Endothelial cell of umbilical vein (primary cell): ENCODE data around the gene TKTL1. TPM values are rescaled to one million over a fixed set of nuclear protein-coding genes. Genes with fewer than 3 reads are reported as not detected.
"Not testable (repeated sequence)": the region's sequence is repeated elsewhere in the genome, so short reads cannot be mapped to it uniquely, and the experiment has no call there.

ENCODE experiments used
- BruUV-seq: library from RNA; stranded (reverse); fragments of 400-500 nt; replicated peaks from 2 replicates; lab custom pipeline; 2021; lab: Mats Ljungman, UMichigan
- CTCF ChIA-PET: fragments of 300-600, 350-600 bp; sonication (Branson Sonifier 250); formaldehyde crosslinking; loops from one replicate; lab custom pipeline; 2021; ENCODE audit warnings: antibody characterized with exemption, inconsistent platforms; lab: Charles Lee
- POLR2A ChIA-PET: fragments of 300-600, 350-600 bp; sonication (Branson Sonifier 250); formaldehyde crosslinking; loops from one replicate; lab custom pipeline; 2021; ENCODE audit warnings: antibody characterized with exemption, inconsistent platforms; lab: Charles Lee
- DNase-seq: peaks from one replicate; pipeline ENCODE4 v3.0.0-alpha.2; 2011; ENCODE audit warnings: low read depth, low spot score
- FAIRE-seq: peaks from 2 replicates; lab custom pipeline; 2011; peaks lifted over from hg19 to GRCh38; lab: Jason Lieb, UNC
- H2AFZ ChIP-seq: 2 replicates; pipeline ENCODE4 v1.6.0; 2012; ENCODE audit warnings: low read depth, low read length, control low read depth, inconsistent platforms
- H3K27ac ChIP-seq: 2 replicates; pipeline ENCODE4 v1.5.1; 2011; ENCODE audit warnings: low read depth, mild to moderate bottlenecking, control low read depth, low read length, moderate library complexity; ENCODE audit not compliant: insufficient read depth
- H3K27me3 ChIP-seq, 2 experiments: 2 replicates each; pipeline versions ENCODE4 v1.6.0 to v1.6.1; 2011; ENCODE audit warnings: low read length in 2 of 2, mixed read lengths in 1 of 2; ENCODE audit not compliant: control insufficient read depth in 2 of 2, insufficient read depth in 2 of 2
- H3K36me3 ChIP-seq, 2 experiments: 2 replicates in 1 of 2; 3 replicates in 1 of 2; pipeline ENCODE4 v1.5.1; 2011; ENCODE audit warnings: low read length in 2 of 2, mild to moderate bottlenecking in 1 of 2, moderate library complexity in 1 of 2; ENCODE audit not compliant: control insufficient read depth in 2 of 2, insufficient read depth in 2 of 2; ENCODE audit errors: extremely low read depth in 1 of 2
- H3K4me1 ChIP-seq: 3 replicates; pipeline ENCODE4 v1.5.1; 2011; ENCODE audit warnings: mild to moderate bottlenecking, low read length; ENCODE audit not compliant: control insufficient read depth, insufficient read depth; ENCODE audit errors: extremely low read depth
- H3K4me2 ChIP-seq: 2 replicates; pipeline ENCODE4 v1.6.1; 2011; ENCODE audit warnings: low read length, control low read depth, mixed read lengths; ENCODE audit not compliant: insufficient read depth
- H3K4me3 ChIP-seq, 3 experiments: fragments of 200-600 bp in 1 of 3; sonication (generic), shearing (Covaris generic) in 1 of 3; replicated peaks in 1 of 3; 2 replicates each; pipeline ENCODE4 v1.5.1; 2011 to 2016; ENCODE audit warnings: control low read depth in 3 of 3, low read length in 3 of 3, mild to moderate bottlenecking in 2 of 3, inconsistent platforms in 1 of 3, low read depth in 1 of 3, moderate library complexity in 1 of 3; ENCODE audit not compliant: insufficient read depth in 1 of 3
- H3K79me2 ChIP-seq: 2 replicates; pipeline ENCODE4 v1.6.0; 2012; ENCODE audit warnings: low read length, inconsistent platforms; ENCODE audit not compliant: control insufficient read depth, insufficient read depth
- H3K9ac ChIP-seq: replicated peaks from 2 replicates; pipeline ENCODE3; 2011; ENCODE audit warnings: low read length, control low read depth; ENCODE audit not compliant: insufficient read depth; ENCODE audit errors: extremely low read depth
- H3K9me1 ChIP-seq: replicated peaks from 3 replicates; pipeline ENCODE4 v1.6.0; 2011; ENCODE audit warnings: mild to moderate bottlenecking, low read length; ENCODE audit not compliant: control insufficient read depth, insufficient read depth; ENCODE audit errors: extremely low read depth
- H3K9me3 ChIP-seq: replicated peaks from 2 replicates; pipeline ENCODE4 v1.5.1; 2012; ENCODE audit warnings: low read length, inconsistent platforms; ENCODE audit not compliant: control insufficient read depth, insufficient read depth
- H4K20me1 ChIP-seq: replicated peaks from 2 replicates; pipeline ENCODE3; 2011; ENCODE audit warnings: mild to moderate bottlenecking, low read length; ENCODE audit not compliant: control insufficient read depth, insufficient read depth; ENCODE audit errors: extremely low read depth
- GATA2 ChIP-seq: IDR thresholded peaks from 2 replicates; pipeline ENCODE4 v1.7.0; 2011; ENCODE audit warnings: low read depth, mild to moderate bottlenecking, moderate library complexity, mixed read lengths, low read length; ENCODE audit not compliant: insufficient read length, insufficient read depth
- POLR2A ChIP-seq: IDR thresholded peaks from 2 replicates; pipeline ENCODE4 v1.6.1; 2012; ENCODE audit warnings: low read depth, mild to moderate bottlenecking, control low read depth, low read length
- POLR2AphosphoS5 ChIP-seq: IDR thresholded peaks from 2 replicates; pipeline ENCODE4 v1.6.1; 2012; ENCODE audit warnings: low read depth, mild to moderate bottlenecking, control low read depth, low read length, moderate library complexity; ENCODE audit not compliant: insufficient read depth
- dilution Hi-C: fragments of 300-500 bp; cut with MboI; formaldehyde crosslinking; loops from one replicate; pipeline ENCODE4 v1.15.0; 2019; ENCODE audit warnings: low sequenced_read_pairs; ENCODE audit not compliant: extremely low pct_ligation_motif_present
- intact Hi-C: fragments of 100-400 bp; cut with micrococcal nuclease; formaldehyde crosslinking; loops from one replicate; pipeline ENCODE4 v1.10.0; 2022
- polyA plus RNA-seq, 4 experiments: library from polyadenylated mRNA; depleted of rRNA in 3 of 4; stranded (reverse) in 3 of 4; unstranded in 1 of 4; fragments of >200 nt; gene quantifications; 2 replicates each; pipeline versions ENCODE4 v1.2.1 to v1.2.3, GENCODE V29; 2011 to 2012; ENCODE audit warnings: missing spikeins in 1 of 4
- total RNA-seq: library from RNA; stranded (reverse); gene quantifications from 2 replicates; pipeline ENCODE4 v1.2.3, GENCODE V29; 2021
- TF ChIP-seq, protein P1 (sequence below), 2 donors: IDR thresholded peaks; 1 replicate in 1 of 2; 2 replicates in 1 of 2; pipeline ENCODE4 v1.5.1; 2011; ENCODE audit warnings: low read length in 2 of 2, mild to moderate bottlenecking in 2 of 2, moderate library complexity in 2 of 2, control low read depth in 1 of 2, inconsistent platforms in 1 of 2, low read depth in 1 of 2; ENCODE audit not compliant: insufficient read depth in 1 of 2; ENCODE audit errors: extremely low read depth in 1 of 2

TKTL1 gene
- total and polyA plus RNA-seq, 2 donors (not counting 3 experiments of a cell fraction or from before 2014, with no cell fraction given): 0.03 TPM; not detected in 1

DNA sequence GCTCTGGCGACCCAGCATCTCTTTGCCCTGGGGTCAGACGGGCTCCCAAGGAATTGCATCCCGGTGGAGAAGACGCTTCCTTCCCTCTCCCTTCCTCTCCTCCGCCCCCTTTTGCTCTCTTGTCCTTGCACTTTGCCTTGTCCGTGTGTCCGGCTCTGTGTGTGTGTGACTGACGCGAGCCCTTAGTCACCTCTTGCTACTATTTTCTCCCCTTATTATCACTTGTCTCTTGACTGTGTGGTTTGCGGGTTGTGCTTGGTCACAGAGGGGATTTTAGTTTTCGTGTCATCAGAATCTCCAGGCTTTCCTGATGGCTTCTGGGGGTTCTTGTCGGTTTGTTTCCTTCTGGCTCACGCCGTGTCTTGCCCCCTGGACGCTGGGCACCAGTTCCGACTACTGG is 47.5 kb downstream of the TKTL1 start:
- dilution Hi-C loops, FAIRE-seq, H3K9ac ChIP-seq, H3K79me2 ChIP-seq, DNase-seq, H3K4me1 ChIP-seq, H3K9me1 ChIP-seq, H3K9me3 ChIP-seq, BruUV-seq, H3K27me3 ChIP-seq, H3K36me3 ChIP-seq, CTCF ChIA-PET, H2AFZ ChIP-seq, H4K20me1 ChIP-seq, POLR2A ChIA-PET, H3K4me3 ChIP-seq, H3K27ac ChIP-seq, intact Hi-C loops, H3K4me2 ChIP-seq: not testable (repeated sequence)

DNA sequence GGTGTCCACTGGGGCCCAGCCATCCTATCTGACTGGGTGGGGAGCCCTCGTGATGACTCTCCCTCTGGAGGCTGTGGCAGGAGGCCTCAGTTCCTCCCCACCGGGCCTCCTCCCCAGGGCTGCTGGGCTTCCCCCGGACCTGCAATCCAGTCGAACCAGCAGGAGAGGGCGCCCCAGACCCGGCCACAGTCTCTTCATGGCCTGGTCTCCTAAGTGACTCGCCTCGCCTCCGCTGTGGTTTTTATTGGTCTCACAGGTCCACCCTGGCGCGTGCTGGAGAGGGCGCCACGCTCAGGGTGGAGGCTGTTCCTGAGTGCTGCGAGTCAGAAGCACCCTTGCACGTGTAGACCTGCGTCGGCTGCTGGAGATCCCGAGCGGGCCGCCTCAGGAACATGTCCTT is 48.0 kb downstream of the TKTL1 start:
- FAIRE-seq, dilution Hi-C loops, CTCF ChIA-PET, POLR2A ChIA-PET, H3K4me3 ChIP-seq, BruUV-seq, H3K4me1 ChIP-seq, H3K27ac ChIP-seq, H3K79me2 ChIP-seq, H4K20me1 ChIP-seq, H3K27me3 ChIP-seq, H2AFZ ChIP-seq, H3K9ac ChIP-seq, H3K9me1 ChIP-seq, H3K36me3 ChIP-seq, H3K4me2 ChIP-seq, intact Hi-C loops, DNase-seq, H3K9me3 ChIP-seq: not testable (repeated sequence)

DNA sequence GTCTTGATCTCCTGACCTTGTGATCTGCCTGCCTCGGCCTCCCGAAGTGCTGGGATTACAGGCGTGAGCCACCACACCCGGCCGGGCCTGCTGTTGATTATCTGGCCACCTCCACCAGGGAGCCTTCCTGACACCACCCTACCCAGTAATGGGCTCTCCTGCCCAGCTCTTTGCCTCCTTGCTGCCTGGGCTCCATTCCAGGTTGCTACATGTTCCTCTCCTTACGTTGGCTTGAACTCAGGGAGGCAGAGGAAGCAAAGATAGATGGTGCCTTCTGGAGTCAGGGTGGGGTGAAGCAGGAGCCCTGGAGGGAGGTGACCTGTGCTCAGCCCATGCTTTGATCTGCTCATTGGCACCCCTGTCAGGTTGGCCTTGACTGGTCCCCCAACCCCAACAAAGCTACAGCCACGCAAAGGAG is 52.5 kb downstream of the TKTL1 start:
- no peak overlapping the region for H3K4me3 ChIP-seq
- dilution Hi-C loops: no loop called here
- no peaks in the 10 kb centered on the region for H3K9me3 ChIP-seq
- BruUV-seq: no TSS peak
- FAIRE-seq (peak; percentile 62), DNase-seq (no peak)
- H3K79me2 ChIP-seq: no peaks in the 10 kb centered on the region
- intact Hi-C loops: no loop called here
- H3K4me2 ChIP-seq: no peak overlapping the region
- no peaks in the 10 kb centered on the region for H4K20me1 ChIP-seq
- no peaks in the 10 kb centered on the region for H3K9me1 ChIP-seq
- no peak overlapping the region for H2AFZ ChIP-seq
- POLR2A ChIA-PET: no interaction called here
- H3K27ac ChIP-seq: no peak overlapping the region
- peaks cover 5 to 44% of the 10 kb centered on the region in 2 experiments for H3K36me3 ChIP-seq
- H3K4me1 ChIP-seq: no peaks in the 10 kb centered on the region
- CTCF ChIA-PET: no interaction called here
- no peak for TF ChIP-seq GATA2
- TF ChIP-seq, protein P1, sequence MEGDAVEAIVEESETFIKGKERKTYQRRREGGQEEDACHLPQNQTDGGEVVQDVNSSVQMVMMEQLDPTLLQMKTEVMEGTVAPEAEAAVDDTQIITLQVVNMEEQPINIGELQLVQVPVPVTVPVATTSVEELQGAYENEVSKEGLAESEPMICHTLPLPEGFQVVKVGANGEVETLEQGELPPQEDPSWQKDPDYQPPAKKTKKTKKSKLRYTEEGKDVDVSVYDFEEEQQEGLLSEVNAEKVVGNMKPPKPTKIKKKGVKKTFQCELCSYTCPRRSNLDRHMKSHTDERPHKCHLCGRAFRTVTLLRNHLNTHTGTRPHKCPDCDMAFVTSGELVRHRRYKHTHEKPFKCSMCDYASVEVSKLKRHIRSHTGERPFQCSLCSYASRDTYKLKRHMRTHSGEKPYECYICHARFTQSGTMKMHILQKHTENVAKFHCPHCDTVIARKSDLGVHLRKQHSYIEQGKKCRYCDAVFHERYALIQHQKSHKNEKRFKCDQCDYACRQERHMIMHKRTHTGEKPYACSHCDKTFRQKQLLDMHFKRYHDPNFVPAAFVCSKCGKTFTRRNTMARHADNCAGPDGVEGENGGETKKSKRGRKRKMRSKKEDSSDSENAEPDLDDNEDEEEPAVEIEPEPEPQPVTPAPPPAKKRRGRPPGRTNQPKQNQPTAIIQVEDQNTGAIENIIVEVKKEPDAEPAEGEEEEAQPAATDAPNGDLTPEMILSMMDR (IDR thresholded peaks at IDR 0.05; ENCODE audit: extremely low read depth in 1 of 2, insufficient read depth in 1 of 2, low read depth in 1 of 2, low read length in 2 of 2): no peak
- TF ChIP-seq POLR2AphosphoS5: no peak
- TF ChIP-seq POLR2A: no peak
- no peak overlapping the region for H3K9ac ChIP-seq
- no peaks in the 10 kb centered on the region for H3K27me3 ChIP-seq
